ENCODE measurements around the gene GUSB.

GUSB gene

DNA sequence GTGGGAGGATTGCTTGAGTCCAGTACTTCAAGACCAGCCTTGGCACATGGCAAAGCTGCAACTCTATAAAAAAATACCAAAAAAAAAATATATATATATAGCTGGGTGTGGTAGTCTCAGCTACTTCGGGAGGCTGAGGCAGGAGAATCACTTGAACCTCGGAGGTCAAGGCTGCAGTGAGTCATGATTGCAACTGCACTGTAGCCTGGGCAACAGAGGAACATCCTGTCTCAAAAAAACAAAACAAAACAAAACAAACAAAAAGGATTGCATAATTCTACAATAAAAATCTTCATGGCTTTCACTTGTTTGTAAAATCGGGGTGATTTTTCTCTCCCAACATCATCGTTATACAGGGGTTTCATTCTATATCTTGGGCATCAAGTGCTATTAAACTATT lies 35.1 kb downstream of the GUSB start:
- TF ChIP-seq CTCF (IDR thresholded peaks at IDR 0.05), result no peak

- TF ChIP-seq CTCF (IDR thresholded peaks at IDR 0.05), result no peak
Measured at GRCh38 chr7:65938336-65938895, 43.6 kb downstream of the GUSB start.

GRCh38 chr7:65937296-65937695 lies 44.7 kb downstream of the GUSB start:
- TF ChIP-seq CTCF (IDR thresholded peaks at IDR 0.05), result no peak

DNA sequence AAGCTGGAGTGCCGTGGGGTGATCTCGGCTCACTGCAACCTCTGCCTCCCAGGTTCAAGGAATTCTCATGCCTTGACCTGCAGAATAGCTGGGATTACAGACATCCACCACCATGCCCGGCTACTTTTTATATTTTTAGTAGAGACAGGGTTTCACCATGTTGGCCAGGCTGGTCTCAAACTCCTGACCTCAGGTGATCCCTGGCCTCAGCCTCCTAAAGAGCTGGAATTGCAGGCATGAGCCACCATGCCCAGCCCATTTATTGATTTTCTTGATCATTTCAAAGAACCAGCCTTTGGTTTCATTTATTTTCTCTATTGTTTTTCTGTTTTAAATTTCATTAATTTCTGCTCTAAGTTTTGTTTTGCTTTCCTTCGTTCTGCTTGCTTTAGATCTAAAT lies 50.3 kb downstream of the GUSB start:
- TF ChIP-seq CTCF (IDR thresholded peaks at IDR 0.05), result no peak

DNA sequence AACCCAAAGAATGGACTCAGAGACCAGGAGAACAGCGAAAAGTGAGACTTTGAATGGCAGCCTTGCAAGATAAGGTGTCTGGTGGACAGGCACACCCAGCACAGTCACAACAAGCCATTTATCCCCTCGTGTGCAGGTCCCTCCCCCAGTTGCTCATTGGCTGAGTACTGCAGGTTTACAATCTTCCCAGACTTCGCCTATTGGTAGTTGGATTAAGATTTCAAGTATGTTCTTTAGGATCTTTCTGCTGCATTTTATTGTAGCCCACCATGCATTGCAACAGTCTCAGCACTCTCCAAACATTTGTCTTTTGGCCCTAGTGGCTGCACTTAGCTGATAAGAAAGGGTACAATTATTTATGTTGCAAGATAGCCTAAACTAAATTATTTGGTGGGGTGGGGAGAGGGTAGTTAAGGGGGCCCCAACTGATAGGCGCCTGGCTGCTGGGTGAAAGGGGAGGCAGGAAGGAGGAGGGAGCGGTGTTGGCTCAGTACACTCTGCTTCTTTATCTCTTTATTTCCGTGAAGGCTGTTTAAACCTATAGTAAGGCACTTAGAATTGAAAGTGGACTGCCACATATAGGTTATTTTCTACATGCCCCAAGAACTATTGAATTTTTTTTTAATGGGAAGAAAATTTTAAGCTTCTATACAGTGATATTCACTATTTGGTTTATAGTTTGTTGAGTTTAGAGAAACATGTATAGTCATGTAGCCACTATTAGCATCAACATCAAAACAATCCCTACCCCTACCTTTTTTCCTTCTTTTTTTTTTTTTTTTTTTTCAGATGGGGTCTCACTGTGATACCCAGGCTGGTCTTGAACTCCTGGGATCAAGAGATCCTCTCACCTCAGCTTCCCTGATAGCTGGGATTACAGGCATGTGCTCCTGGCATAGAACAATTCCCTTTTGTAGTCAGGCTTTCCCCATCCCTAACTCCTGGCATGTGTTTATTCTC lies 54.2 kb downstream of the GUSB start:
- TF ChIP-seq CTCF (IDR thresholded peaks at IDR 0.05), result no peak

DNA sequence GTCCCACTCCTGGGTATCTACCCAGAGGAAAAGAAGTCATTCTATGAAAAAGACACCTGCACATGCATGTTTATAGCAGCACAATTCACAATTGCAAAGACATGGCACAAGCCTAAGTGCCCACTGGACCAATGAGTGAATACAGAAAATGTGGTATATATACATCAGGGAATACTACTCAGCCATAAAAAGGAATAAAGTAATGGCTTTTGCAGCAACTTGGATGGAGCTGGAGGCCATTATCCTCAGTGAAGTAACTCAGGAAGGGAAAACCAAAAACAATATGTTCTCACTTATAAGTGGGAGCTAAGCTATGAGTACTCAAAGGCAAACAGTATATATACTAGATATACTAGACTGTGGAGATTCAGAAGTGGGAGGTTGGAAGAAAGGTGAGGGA lies 55.4 kb downstream of the GUSB start:
- TF ChIP-seq CTCF (IDR thresholded peaks at IDR 0.05), result no peak

DNA sequence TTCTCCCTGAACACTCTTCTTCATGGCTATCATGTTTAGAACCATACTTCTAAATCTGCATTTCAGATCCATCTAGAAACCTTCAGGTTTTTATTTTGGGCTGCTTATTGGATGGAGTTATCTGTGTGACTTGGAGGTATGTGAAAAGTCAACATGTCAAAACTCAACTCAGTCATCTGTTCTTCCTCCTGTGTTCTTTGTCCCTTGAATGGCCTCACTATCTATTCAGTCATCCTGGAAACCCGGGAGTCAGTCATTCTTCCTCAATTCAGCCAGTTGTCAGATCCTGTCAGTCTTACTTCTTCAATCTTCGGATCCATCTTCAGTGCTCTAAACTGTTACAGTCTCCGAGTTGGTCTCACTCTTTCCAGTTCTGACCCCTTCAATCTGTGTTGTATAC lies 57.0 kb downstream of the GUSB start:
- no peak for TF ChIP-seq CTCF (IDR thresholded peaks at IDR 0.05)
